HFF-Myc (cell line): ENCODE results near the gene APOA1.

Experiments used
- DNase-seq: peaks from one replicate; pipeline ENCODE4 v3.0.0-alpha.2; 2011; ENCODE audit warnings: low read depth; ENCODE audit errors: extremely low read depth
- H3K4me3 ChIP-seq: replicated peaks from 2 replicates; pipeline ENCODE4 v1.5.1; 2011; ENCODE audit warnings: low read depth, mild to moderate bottlenecking, control low read depth, low read length
- TF ChIP-seq, protein P1 (sequence below): IDR thresholded peaks from 2 replicates; pipeline ENCODE4 v1.5.1; 2012; ENCODE audit warnings: mild to moderate bottlenecking, low read depth, low read length, control low read depth; ENCODE audit errors: missing control alignments

Gene APOA1

GRCh38 chr11:116867619-116868018 lies 30.2 kb upstream of the APOA1 start:
- DNase-seq: no peak
- TF ChIP-seq, protein P1, sequence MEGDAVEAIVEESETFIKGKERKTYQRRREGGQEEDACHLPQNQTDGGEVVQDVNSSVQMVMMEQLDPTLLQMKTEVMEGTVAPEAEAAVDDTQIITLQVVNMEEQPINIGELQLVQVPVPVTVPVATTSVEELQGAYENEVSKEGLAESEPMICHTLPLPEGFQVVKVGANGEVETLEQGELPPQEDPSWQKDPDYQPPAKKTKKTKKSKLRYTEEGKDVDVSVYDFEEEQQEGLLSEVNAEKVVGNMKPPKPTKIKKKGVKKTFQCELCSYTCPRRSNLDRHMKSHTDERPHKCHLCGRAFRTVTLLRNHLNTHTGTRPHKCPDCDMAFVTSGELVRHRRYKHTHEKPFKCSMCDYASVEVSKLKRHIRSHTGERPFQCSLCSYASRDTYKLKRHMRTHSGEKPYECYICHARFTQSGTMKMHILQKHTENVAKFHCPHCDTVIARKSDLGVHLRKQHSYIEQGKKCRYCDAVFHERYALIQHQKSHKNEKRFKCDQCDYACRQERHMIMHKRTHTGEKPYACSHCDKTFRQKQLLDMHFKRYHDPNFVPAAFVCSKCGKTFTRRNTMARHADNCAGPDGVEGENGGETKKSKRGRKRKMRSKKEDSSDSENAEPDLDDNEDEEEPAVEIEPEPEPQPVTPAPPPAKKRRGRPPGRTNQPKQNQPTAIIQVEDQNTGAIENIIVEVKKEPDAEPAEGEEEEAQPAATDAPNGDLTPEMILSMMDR: no peak
- H3K4me3 ChIP-seq: no peak overlapping the region

DNA sequence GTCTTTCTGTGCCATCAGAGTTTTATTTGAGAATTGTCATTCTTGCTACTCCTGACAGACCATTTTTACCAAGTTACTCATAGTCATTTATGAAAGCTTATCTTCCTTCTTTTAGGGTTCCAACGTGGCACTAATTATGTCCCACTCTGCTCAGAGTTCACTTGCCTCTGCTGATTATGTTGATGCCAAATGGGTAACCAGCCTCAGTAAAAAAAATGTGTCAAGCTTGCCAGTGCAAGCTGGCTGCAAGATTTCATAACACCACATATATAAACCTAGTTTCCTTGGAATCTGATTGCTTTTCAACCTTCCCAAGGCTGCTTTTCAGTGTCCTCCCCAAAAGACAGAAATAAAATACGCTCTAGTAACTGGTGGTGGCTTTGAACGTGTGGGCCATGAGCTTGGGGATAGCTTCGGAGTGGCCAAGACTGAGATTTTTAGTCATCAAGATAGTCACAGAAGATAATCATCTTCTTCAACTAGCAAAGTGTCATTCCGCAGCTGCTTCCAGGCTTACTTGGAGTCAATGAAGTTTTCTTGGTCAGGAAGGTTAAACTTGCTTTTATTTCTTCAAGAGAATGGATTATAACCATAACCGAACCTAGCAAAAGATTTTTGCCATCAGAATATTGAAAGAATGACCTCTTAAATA lies 29.5 kb upstream of the APOA1 start:
- DNase-seq: no peak
- no peak overlapping the region for H3K4me3 ChIP-seq
- TF ChIP-seq, protein P1: no peak

DNA sequence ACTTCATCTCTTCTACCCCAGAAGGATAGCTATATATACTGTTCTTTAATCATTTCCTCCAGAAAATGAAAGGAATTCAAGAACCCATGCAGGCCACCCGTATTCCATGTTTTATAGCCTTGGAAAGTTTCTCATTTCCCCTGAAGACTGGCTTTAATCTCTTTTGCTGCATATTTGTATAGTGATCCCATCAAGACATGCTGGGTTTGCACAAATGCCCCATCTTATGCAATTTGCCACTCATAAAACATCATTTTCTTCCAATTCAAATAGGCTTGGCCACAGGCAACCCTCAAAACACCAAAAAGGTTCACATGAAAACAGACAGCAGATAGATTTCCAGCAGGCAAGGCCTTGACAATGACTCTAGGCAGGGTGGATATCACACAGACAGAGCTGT lies 28.3 kb upstream of the APOA1 start:
- DNase-seq: no peak
- H3K4me3 ChIP-seq: no peak overlapping the region
- TF ChIP-seq, protein P1: no peak

DNA sequence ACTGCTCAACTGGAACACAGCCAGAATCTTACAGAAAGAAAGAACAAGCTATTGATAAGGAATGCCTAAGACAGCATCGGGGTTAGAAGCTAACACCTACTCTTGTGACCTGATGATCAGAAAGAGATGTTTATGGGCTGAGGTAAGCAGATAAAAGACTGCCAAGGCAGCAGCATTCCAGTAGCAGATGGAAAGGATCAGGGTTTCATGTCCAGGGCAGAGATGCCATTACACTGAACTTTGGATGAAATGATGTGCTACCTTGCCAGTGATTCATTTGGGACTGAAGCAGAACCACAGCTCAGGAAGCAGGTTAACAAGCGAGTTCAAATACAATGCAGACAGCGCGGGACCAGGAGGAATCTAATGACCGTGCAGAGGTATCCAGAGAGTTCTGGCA lies 27.1 kb upstream of the APOA1 start:
- DNase-seq: no peak
- TF ChIP-seq, protein P1: no peak
- H3K4me3 ChIP-seq: no peak overlapping the region

GRCh38 chr11:116862951-116863350 lies 25.5 kb upstream of the APOA1 start:
- TF ChIP-seq, protein P1: no peak
- no peak overlapping the region for H3K4me3 ChIP-seq
- no peak for DNase-seq

- DNase-seq: no peak
- TF ChIP-seq, protein P1: no peak
- no peak overlapping the region for H3K4me3 ChIP-seq
Measured at GRCh38 chr11:116862185-116862584, 24.8 kb upstream of the APOA1 start.

- TF ChIP-seq, protein P1: no peak
- no peak for DNase-seq
Measured at GRCh38 chr11:116861539-116861938, 24.1 kb upstream of the APOA1 start.

More at GRCh38 chr11:116861539-116861938, 24.1 kb upstream of the APOA1 start:
- no peak overlapping the region for H3K4me3 ChIP-seq
